Fibroblast of skin of right biceps (primary cell): ENCODE results near the gene SLC39A6.
A peak's percentile ranks its signal among the peaks of the same experiment; 100 is the strongest.
"Not testable (repeated sequence)": the region's sequence is repeated elsewhere in the genome, so short reads cannot be mapped to it uniquely, and the experiment has no call there.

Experiments used
- DNase-seq: peaks from one replicate; pipeline ENCODE4 v3.0.0-alpha.2; 2013

The SLC39A6 gene

GRCh38 chr18:36129300-36130038 is at the start of gene SLC39A6, which contains the start of gene ELP2:
SLC39A6 (minus strand) TSS chr18:36129340; CDS start chr18:36127007, 2,333 bp downstream.
ELP2 (plus strand) TSS chr18:36129899; CDS start chr18:36129934, 35 bp downstream.
- peak; percentile 94 for DNase-seq

GRCh38 chr18:36177913-36178312 is 48.8 kb upstream of the SLC39A6 start:
- DNase-seq, result no peak

GRCh38 chr18:36176711-36177110 is 47.6 kb upstream of the SLC39A6 start:
- peak; percentile 69 for DNase-seq

GRCh38 chr18:36176177-36176584 is 47.0 kb upstream of the SLC39A6 start:
- no peak for DNase-seq

GRCh38 chr18:36175481-36175880 is 46.3 kb upstream of the SLC39A6 start:
- DNase-seq, result no peak

GRCh38 chr18:36169938-36170337 is 40.8 kb upstream of the SLC39A6 start:
- DNase-seq, result no peak

- not testable (repeated sequence) for DNase-seq
Observed at GRCh38 chr18:36168296-36168695, 39.2 kb upstream of the SLC39A6 start.

- DNase-seq, result no peak
Observed at GRCh38 chr18:36167692-36168218, 38.6 kb upstream of the SLC39A6 start.

GRCh38 chr18:36162981-36163380 is 33.8 kb upstream of the SLC39A6 start:
- DNase-seq, result no peak

GRCh38 chr18:36160959-36161371 is 31.8 kb upstream of the SLC39A6 start:
- no peak for DNase-seq

- peak; percentile 85 for DNase-seq
Observed at GRCh38 chr18:36158266-36158867, 29.2 kb upstream of the SLC39A6 start.

GRCh38 chr18:36157441-36157840 is 28.3 kb upstream of the SLC39A6 start:
- peak; percentile 54 for DNase-seq

- DNase-seq, result peak; percentile 47
Observed at GRCh38 chr18:36155851-36156757, 27.0 kb upstream of the SLC39A6 start.

- peak; percentile 15 for DNase-seq
Observed at GRCh38 chr18:36153771-36154170, 24.6 kb upstream of the SLC39A6 start.

GRCh38 chr18:36153203-36153602 is 24.1 kb upstream of the SLC39A6 start:
- peak; percentile 95 for DNase-seq

- DNase-seq, result peak; percentile 35
Observed at GRCh38 chr18:36152781-36153180, 23.6 kb upstream of the SLC39A6 start.

GRCh38 chr18:36149514-36150289 is 20.6 kb upstream of the SLC39A6 start:
- no peak for DNase-seq

GRCh38 chr18:36143391-36143790 is 14.3 kb upstream of the SLC39A6 start:
- DNase-seq, result no peak

GRCh38 chr18:36142751-36143150 is 13.6 kb upstream of the SLC39A6 start:
- DNase-seq, result no peak

GRCh38 chr18:36141576-36141975 is 12.4 kb upstream of the SLC39A6 start:
- DNase-seq, result no peak

GRCh38 chr18:36139245-36139644 is 10.1 kb upstream of the SLC39A6 start:
- no peak for DNase-seq

GRCh38 chr18:36135264-36135663 is 6.1 kb upstream of the SLC39A6 start:
- DNase-seq, result no peak
